Measurements from ENCODE around the gene CLN6.
"Not testable (repeated sequence)": the region's sequence is repeated elsewhere in the genome, so short reads cannot be mapped to it uniquely, and the experiment has no call there.

CLN6 gene

GRCh38 chr15:68173119-68173518 lies 56.4 kb downstream of the CLN6 start:
- peaks cover 22% of the 10 kb centered on the region for H3K36me3 ChIP-seq (ENCODE audit: insufficient read depth, low read length)
- H3K9ac ChIP-seq (ENCODE audit: low read depth, low read length) = no peak overlapping the region
- H3K4me3 ChIP-seq (ENCODE audit: low read length) = no peak overlapping the region
- no peaks in the 10 kb centered on the region for H3K4me1 ChIP-seq (ENCODE audit: control insufficient read depth, insufficient read depth, low read length)
- H3K4me2 ChIP-seq (ENCODE audit: low read length) = no peak overlapping the region
- H3K27me3 ChIP-seq (ENCODE audit: control insufficient read depth, insufficient read depth, low read length) = no peaks in the 10 kb centered on the region
- H3K9me3 ChIP-seq (replicated peaks; ENCODE audit: low read length) = no peaks in the 10 kb centered on the region

GRCh38 chr15:68172037-68172436 lies 57.5 kb downstream of the CLN6 start:
- H3K4me1 ChIP-seq (ENCODE audit: control insufficient read depth, insufficient read depth, low read length); H3K9ac ChIP-seq (ENCODE audit: low read depth, low read length); H3K4me2 ChIP-seq (ENCODE audit: low read length); H3K9me3 ChIP-seq (replicated peaks; ENCODE audit: low read length); H3K4me3 ChIP-seq (ENCODE audit: low read length); H3K27me3 ChIP-seq (ENCODE audit: control insufficient read depth, insufficient read depth, low read length): not testable (repeated sequence)
- H3K36me3 ChIP-seq (ENCODE audit: insufficient read depth, low read length) = peaks cover 12% of the 10 kb centered on the region

GRCh38 chr15:68166847-68167246 lies 62.7 kb downstream of the CLN6 start:
- Histone ChIP-seq H3K27me3 (ENCODE audit: control insufficient read depth, insufficient read depth, low read length) (no peaks in the 10 kb centered on the region), H3K36me3 (ENCODE audit: insufficient read depth, low read length) (peaks cover 14% of the 10 kb centered on the region), H3K4me1 (ENCODE audit: control insufficient read depth, insufficient read depth, low read length) (no peaks in the 10 kb centered on the region), H3K4me2 (ENCODE audit: low read length) (no peak overlapping the region), H3K9ac (ENCODE audit: low read depth, low read length) (no peak overlapping the region), H3K9me3 (replicated peaks; ENCODE audit: low read length) (no peaks in the 10 kb centered on the region), H3K4me3 (ENCODE audit: low read length) (no peak overlapping the region)

- Histone ChIP-seq H3K4me1 (ENCODE audit: control insufficient read depth, insufficient read depth, low read length) (no peaks in the 10 kb centered on the region), H3K4me2 (ENCODE audit: low read length) (no peak overlapping the region), H3K27me3 (ENCODE audit: control insufficient read depth, insufficient read depth, low read length) (no peaks in the 10 kb centered on the region), H3K4me3 (ENCODE audit: low read length) (no peak overlapping the region), H3K9ac (ENCODE audit: low read depth, low read length) (no peak overlapping the region), H3K36me3 (ENCODE audit: insufficient read depth, low read length) (peaks cover 29% of the 10 kb centered on the region), H3K9me3 (replicated peaks; ENCODE audit: low read length) (no peaks in the 10 kb centered on the region)
Measured at GRCh38 chr15:68163191-68163590, 66.3 kb downstream of the CLN6 start.

- no peak overlapping the region for H3K4me2 ChIP-seq (ENCODE audit: low read length)
- no peaks in the 10 kb centered on the region for H3K27me3 ChIP-seq (ENCODE audit: control insufficient read depth, insufficient read depth, low read length)
- H3K36me3 ChIP-seq (ENCODE audit: insufficient read depth, low read length) = peaks cover 25% of the 10 kb centered on the region
- no peak overlapping the region for H3K9ac ChIP-seq (ENCODE audit: low read depth, low read length)
- no peak overlapping the region for H3K4me3 ChIP-seq (ENCODE audit: low read length)
- H3K9me3 ChIP-seq (replicated peaks; ENCODE audit: low read length) = no peaks in the 10 kb centered on the region
- no peaks in the 10 kb centered on the region for H3K4me1 ChIP-seq (ENCODE audit: control insufficient read depth, insufficient read depth, low read length)
Measured at GRCh38 chr15:68158046-68158628, 71.4 kb downstream of the CLN6 start.

GRCh38 chr15:68157074-68157473 lies 72.5 kb downstream of the CLN6 start:
- no peak overlapping the region for H3K9ac ChIP-seq (ENCODE audit: low read depth, low read length)
- no peaks in the 10 kb centered on the region for H3K4me1 ChIP-seq (ENCODE audit: control insufficient read depth, insufficient read depth, low read length)
- H3K4me2 ChIP-seq (ENCODE audit: low read length) = no peak overlapping the region
- H3K4me3 ChIP-seq (ENCODE audit: low read length) = no peak overlapping the region
- H3K9me3 ChIP-seq (replicated peaks; ENCODE audit: low read length) = no peaks in the 10 kb centered on the region
- H3K27me3 ChIP-seq (ENCODE audit: control insufficient read depth, insufficient read depth, low read length) = no peaks in the 10 kb centered on the region
- peaks cover 25% of the 10 kb centered on the region for H3K36me3 ChIP-seq (ENCODE audit: insufficient read depth, low read length)

All from skeletal muscle satellite cell (primary cell).